NCI-H69 (cell line): Measurements from ENCODE around the gene HCST.
"Not testable (repeated sequence)": the region's sequence is repeated elsewhere in the genome, so short reads cannot be mapped to it uniquely, and the experiment has no call there.

Experiments used
- DNase-seq: peaks from one replicate; lab custom pipeline; 2025; lab: John Stamatoyannopoulos, UW

HCST gene

GRCh38 chr19:35901854-35902661 is at the start of gene HCST:
Gene HCST, plus strand, starts transcription at chr19:35902529. Its CDS starts 65 bp downstream, at chr19:35902594.
- DNase-seq: no peak

GRCh38 chr19:35853038-35853756 is 49.1 kb upstream of the HCST start:
- no peak for DNase-seq

- DNase-seq: peak; percentile 59
Observed at GRCh38 chr19:35856546-35857149, 45.7 kb upstream of the HCST start, which contains the start of gene KIRREL2. Gene KIRREL2, plus strand, starts transcription at chr19:35856911. Its CDS starts 209 bp downstream, at chr19:35857120.

GRCh38 chr19:35858311-35858710 is 44.0 kb upstream of the HCST start:
- no peak for DNase-seq

- peak; percentile 15 for DNase-seq
Observed at GRCh38 chr19:35859414-35859813, 42.9 kb upstream of the HCST start.

GRCh38 chr19:35860436-35860817 is 41.9 kb upstream of the HCST start:
- no peak for DNase-seq

DNA sequence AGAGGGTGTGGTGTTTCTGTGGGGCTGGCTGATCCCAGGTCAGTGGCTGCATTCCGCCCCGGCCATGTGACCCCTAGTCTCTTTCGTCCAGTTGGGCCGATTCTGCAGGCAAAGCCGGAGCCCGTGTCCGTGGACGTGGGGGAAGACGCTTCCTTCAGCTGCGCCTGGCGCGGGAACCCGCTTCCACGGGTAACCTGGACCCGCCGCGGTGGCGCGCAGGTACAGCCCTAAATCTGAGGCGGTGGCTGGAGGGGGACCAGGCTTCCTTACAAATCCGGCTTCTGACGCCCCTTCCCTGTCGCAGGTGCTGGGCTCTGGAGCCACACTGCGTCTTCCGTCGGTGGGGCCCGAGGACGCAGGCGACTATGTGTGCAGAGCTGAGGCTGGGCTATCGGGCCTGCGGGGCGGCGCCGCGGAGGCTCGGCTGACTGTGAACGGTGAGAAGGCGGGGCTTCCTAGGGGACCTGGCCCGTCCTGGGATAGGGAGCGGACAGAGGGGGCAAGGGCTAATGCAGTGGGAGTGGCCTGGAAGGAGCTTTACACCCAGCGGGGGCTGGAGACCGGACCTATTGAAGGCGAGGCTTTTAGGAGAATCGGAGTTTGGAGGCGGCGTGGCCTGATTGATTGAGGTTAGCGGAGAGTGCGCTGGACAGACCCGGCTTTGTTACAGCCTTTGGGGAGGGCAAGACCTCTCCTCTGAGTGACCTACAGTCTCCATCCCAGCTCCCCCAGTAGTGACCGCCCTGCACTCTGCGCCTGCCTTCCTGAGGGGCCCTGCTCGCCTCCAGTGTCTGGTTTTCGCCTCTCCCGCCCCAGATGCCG is 41.3 kb upstream of the HCST start:
- no peak for DNase-seq

- no peak for DNase-seq
Observed at GRCh38 chr19:35861640-35862160, 40.6 kb upstream of the HCST start.

GRCh38 chr19:35862528-35862927 is 39.8 kb upstream of the HCST start:
- DNase-seq: no peak

DNA sequence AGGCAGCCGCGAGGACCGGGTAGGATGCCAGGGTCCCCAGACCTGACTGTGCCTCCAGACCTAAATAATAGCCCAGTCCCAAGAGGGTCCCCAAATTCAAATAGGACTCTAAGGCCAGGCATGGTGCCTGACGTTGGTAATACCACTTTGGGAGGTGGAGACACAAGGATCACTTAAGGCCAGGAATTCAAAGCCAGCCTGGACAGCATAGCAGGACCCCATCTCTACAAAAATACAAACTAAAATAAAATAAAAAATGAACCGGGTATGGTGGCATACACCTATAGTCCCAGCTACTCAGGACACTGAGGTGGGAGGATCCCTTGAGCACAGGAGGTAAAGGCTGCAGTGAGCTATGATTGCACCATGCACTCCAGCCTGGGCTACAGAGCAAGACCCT is 39.3 kb upstream of the HCST start:
- no peak for DNase-seq

- DNase-seq: peak; percentile 88
Observed at GRCh38 chr19:35868172-35868822, 34.0 kb upstream of the HCST start, which contains the start of gene APLP1. Gene APLP1, plus strand, starts transcription at chr19:35868574. Its CDS starts 63 bp downstream, at chr19:35868637.

DNA sequence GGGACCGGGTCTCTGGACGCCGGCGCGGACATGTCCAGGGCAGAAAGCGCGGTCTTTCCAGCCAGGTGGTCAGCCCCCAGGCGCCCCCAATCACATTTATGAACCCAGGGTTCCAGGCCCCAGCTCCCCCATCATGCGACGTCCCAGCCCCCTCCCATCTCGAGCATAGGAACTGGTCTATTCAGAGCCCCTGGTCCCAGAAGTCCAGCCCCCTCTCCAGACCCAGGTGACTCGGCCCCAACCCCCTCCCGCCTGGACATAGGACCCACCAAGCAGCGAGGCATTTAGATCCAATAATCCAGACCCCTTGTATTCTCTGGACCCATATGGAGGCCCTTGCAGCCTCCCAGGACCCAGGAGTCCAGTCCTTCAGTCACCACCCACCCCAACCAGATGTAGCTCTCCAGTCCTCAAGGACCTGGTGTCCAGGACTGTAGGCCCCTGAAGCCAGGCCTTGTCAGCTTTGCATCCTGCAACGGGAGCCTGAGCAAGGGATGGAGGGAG is 33.5 kb upstream of the HCST start:
- DNase-seq: no peak

- DNase-seq: peak; percentile 96
Observed at GRCh38 chr19:35869327-35870123, 32.8 kb upstream of the HCST start.

GRCh38 chr19:35870124-35870736 is 32.1 kb upstream of the HCST start:
- not testable (repeated sequence) for DNase-seq

DNA sequence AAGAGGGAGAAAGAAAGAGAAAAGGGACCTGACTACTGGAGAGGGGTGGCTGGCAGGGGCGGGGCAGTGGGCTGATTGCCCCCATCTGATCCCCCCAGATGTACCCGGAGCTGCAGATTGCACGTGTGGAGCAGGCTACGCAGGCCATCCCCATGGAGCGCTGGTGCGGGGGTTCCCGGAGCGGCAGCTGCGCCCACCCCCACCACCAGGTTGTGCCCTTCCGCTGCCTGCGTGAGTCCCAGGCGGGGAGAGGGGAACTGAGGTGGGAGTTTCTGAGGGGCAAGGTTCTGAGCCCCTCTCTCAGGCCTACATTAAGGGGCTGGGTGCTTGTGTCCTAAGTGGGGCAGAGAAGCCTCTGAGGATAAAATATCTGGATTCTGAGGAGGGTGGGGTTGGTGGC is 31.5 kb upstream of the HCST start:
- no peak for DNase-seq

DNA sequence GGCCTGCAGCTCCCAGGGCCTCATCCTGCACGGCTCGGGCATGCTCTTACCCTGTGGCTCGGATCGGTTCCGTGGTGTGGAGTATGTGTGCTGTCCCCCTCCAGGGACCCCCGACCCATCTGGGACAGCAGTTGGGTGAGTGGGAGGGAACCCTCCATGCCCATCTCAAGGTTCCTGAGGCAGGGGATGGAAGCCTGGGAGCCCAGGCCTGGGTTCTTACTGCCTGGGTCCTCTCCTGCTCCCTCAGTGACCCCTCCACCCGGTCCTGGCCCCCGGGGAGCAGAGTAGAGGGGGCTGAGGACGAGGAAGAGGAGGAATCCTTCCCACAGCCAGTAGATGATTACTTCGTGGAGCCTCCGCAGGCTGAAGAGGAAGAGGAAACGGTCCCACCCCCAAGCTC is 30.7 kb upstream of the HCST start:
- no peak for DNase-seq

DNA sequence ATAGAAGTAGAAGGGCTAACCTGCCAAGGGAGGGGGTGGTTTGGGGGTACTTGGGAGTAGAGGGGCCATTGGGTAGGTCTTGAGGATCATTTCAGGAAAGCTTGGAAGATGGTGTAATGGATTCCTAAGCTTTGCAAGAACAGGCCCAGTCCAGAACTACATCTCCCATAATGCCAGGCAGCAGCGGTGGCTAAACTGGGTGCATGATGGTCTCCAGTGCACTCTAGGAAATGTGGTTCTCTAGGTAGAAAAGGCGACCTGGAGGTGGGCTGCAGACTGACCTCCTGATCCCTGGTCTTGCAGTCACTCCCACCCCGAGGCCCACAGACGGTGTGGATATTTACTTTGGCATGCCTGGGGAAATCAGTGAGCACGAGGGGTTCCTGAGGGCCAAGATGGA is 30.1 kb upstream of the HCST start:
- no peak for DNase-seq

GRCh38 chr19:35874392-35874930 is 27.9 kb upstream of the HCST start:
- DNase-seq: no peak

GRCh38 chr19:35879068-35879467 is 23.3 kb upstream of the HCST start:
- no peak for DNase-seq
